GM23338 (cell line): ENCODE measurements around the gene RFX4. TPM values are rescaled to one million over a fixed set of nuclear protein-coding genes. Genes with fewer than 3 reads are reported as not detected.

Experiments
- ATAC-seq: fragments of 200-7000 bp; cut with Tn5 transposase; 3 replicates; pipeline ENCODE4 v1.9.1; 2020
- DNase-seq: peaks from one replicate; pipeline ENCODE4 v3.0.0-alpha.2; 2015; ENCODE audit warnings: low spot score
- H2AFZ ChIP-seq: fragments of 200-600 bp; sonication (generic); 2 replicates; pipeline ENCODE4 v1.8.0; 2016; ENCODE audit warnings: antibody characterized with exemption, mild to moderate bottlenecking, moderate library complexity
- H3F3A ChIP-seq: fragments of 200-600 bp; sonication (generic); replicated peaks from 2 replicates; pipeline ENCODE4 v1.8.0; 2017; ENCODE audit warnings: antibody characterized with exemption, mixed run types, low read depth
- H3K27ac ChIP-seq: fragments of 200-600 bp; sonication (generic); 2 replicates; pipeline ENCODE4 v1.6.1; 2016; ENCODE audit warnings: low read depth
- H3K27me3 ChIP-seq: fragments of 200-600 bp; sonication (generic); 2 replicates; pipeline ENCODE4 v1.8.0; 2016; ENCODE audit warnings: mild to moderate bottlenecking, mixed run types, moderate library complexity; ENCODE audit not compliant: insufficient read depth
- H3K36me3 ChIP-seq: fragments of 200-600 bp; sonication (generic); 2 replicates; pipeline ENCODE4 v1.8.0; 2016; ENCODE audit warnings: mild to moderate bottlenecking; ENCODE audit not compliant: insufficient read depth
- H3K4me1 ChIP-seq: fragments of 200-600 bp; sonication (generic); 2 replicates; pipeline ENCODE4 v1.8.0; 2016; ENCODE audit warnings: mild to moderate bottlenecking, moderate library complexity; ENCODE audit not compliant: insufficient read depth
- H3K4me2 ChIP-seq: fragments of 200-600 bp; sonication (generic); 2 replicates; pipeline ENCODE4 v1.7.1; 2017; ENCODE audit warnings: mixed run types
- H3K4me3 ChIP-seq: fragments of 200-600 bp; sonication (generic); 2 replicates; pipeline ENCODE4 v1.6.1; 2016; ENCODE audit warnings: mixed run types
- H3K79me2 ChIP-seq: fragments of 200-600 bp; sonication (generic); replicated peaks from 2 replicates; pipeline ENCODE4 v1.8.0; 2017; ENCODE audit warnings: mild to moderate bottlenecking; ENCODE audit not compliant: insufficient read depth
- H3K9me2 ChIP-seq: fragments of 200-600 bp; sonication (generic); 2 replicates; pipeline ENCODE4 v1.8.0; 2017; ENCODE audit not compliant: insufficient read depth
- H4K20me1 ChIP-seq: fragments of 200-600 bp; sonication (generic); replicated peaks from 2 replicates; pipeline ENCODE4 v1.8.0; 2017; ENCODE audit warnings: mild to moderate bottlenecking; ENCODE audit not compliant: insufficient read depth
- H3K27ac Mint-ChIP-seq: 2 replicates; pipeline ENCODE4 v1.8.0; 2020; ENCODE audit warnings: inconsistent platforms, mild to moderate bottlenecking, moderate library complexity, mixed read lengths
- H3K27me3 Mint-ChIP-seq: 3 replicates; pipeline ENCODE4 v1.8.0; 2022; ENCODE audit warnings: low read depth, mild to moderate bottlenecking, moderate library complexity, mixed read lengths, inconsistent platforms; ENCODE audit not compliant: insufficient read depth, poor library complexity
- H3K36me3 Mint-ChIP-seq: 3 replicates; pipeline ENCODE4 v1.8.0; 2021; ENCODE audit warnings: low read depth, mild to moderate bottlenecking, inconsistent platforms, moderate library complexity, mixed read lengths
- H3K4me1 Mint-ChIP-seq: 3 replicates; pipeline ENCODE4 v1.8.0; 2020; ENCODE audit warnings: mild to moderate bottlenecking, inconsistent platforms, mixed read lengths
- H3K4me3 Mint-ChIP-seq: 3 replicates; pipeline ENCODE4 v1.8.0; 2021; ENCODE audit warnings: moderate library complexity, mild to moderate bottlenecking, inconsistent platforms, mixed read lengths
- H3K9me3 Mint-ChIP-seq: 3 replicates; pipeline ENCODE4 v1.8.0; 2020; ENCODE audit warnings: moderate library complexity, mild to moderate bottlenecking, inconsistent platforms, mixed read lengths
- STAT1 ChIP-seq: IDR thresholded peaks from one replicate; pipeline ENCODE4 v1.6.1; 2016; ENCODE audit warnings: antibody characterized with exemption; ENCODE audit not compliant: unreplicated experiment
- ZNF114 ChIP-seq: fragments of 250-450 bp; sonication (Bioruptor Pico); IDR thresholded peaks from 2 replicates; pipeline ENCODE4 v1.5.0; 2020; ENCODE audit warnings: mild to moderate bottlenecking, moderate library complexity
- polyA plus RNA-seq: library from polyadenylated mRNA; unstranded; fragments of >200 nt; fragmentation: Nextera tagmentation; extraction: Ambion mirVana; gene quantifications from 2 replicates; pipeline ENCODE4 v1.2.1, GENCODE V29; 2016
- total RNA-seq: library from RNA; depleted of rRNA; stranded (reverse); fragments of >200 nt; shearing (Covaris generic); gene quantifications from 2 replicates; pipeline ENCODE4 v1.2.3, GENCODE V29; 2014
- TF ChIP-seq, protein P1 (sequence below), 2 experiments: fragments of 200-600 bp in 1 of 2; sonication (generic) in 1 of 2; conservative IDR thresholded peaks; 2 replicates each; pipeline versions ENCODE4 v1.5.1 to v1.6.1; 2016 to 2017; ENCODE audit warnings: antibody characterized with exemption in 2 of 2, low read depth in 2 of 2, mild to moderate bottlenecking in 2 of 2, moderate library complexity in 1 of 2
- TF ChIP-seq, protein P2 (sequence below): fragments of 250-450 bp; sonication (Bioruptor Pico); IDR thresholded peaks from 2 replicates; pipeline ENCODE4 v1.5.0; 2020; ENCODE audit warnings: mild to moderate bottlenecking, moderate library complexity

Gene RFX4
- total and polyA plus RNA-seq, 2 experiments from 2014 or later = 0.23 TPM; not detected in 1

DNA sequence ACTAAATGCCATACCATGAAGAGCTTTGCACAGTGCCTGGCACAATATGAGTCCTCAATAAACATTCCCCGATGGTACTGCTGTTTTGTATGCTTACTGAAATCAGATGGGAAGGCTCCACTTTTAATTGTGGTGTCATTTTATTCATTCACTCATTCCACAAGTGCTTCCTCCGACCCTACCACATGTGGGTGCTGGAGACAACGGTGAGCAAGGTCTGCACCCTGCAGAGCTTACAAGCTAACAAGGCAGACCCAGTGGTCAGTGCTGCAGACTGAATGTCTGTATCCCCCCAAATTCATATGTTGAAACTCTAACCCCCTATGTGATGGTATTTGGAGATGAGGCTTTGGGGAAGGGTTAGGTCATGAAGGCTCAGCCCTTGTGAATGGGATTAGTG lies 48.3 kb downstream of the RFX4 start:
- no peak overlapping the region for H3K4me2 ChIP-seq
- TF ChIP-seq ZNF114 (CRISPR knock-in tag) = no peak
- TF ChIP-seq, protein P1, sequence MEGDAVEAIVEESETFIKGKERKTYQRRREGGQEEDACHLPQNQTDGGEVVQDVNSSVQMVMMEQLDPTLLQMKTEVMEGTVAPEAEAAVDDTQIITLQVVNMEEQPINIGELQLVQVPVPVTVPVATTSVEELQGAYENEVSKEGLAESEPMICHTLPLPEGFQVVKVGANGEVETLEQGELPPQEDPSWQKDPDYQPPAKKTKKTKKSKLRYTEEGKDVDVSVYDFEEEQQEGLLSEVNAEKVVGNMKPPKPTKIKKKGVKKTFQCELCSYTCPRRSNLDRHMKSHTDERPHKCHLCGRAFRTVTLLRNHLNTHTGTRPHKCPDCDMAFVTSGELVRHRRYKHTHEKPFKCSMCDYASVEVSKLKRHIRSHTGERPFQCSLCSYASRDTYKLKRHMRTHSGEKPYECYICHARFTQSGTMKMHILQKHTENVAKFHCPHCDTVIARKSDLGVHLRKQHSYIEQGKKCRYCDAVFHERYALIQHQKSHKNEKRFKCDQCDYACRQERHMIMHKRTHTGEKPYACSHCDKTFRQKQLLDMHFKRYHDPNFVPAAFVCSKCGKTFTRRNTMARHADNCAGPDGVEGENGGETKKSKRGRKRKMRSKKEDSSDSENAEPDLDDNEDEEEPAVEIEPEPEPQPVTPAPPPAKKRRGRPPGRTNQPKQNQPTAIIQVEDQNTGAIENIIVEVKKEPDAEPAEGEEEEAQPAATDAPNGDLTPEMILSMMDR (conservative IDR thresholded peaks at IDR 0.05; ENCODE audit: low read depth in 2 of 2) = peak; percentile 32 to 60
- TF ChIP-seq STAT1 = no peak
- TF ChIP-seq, protein P2, sequence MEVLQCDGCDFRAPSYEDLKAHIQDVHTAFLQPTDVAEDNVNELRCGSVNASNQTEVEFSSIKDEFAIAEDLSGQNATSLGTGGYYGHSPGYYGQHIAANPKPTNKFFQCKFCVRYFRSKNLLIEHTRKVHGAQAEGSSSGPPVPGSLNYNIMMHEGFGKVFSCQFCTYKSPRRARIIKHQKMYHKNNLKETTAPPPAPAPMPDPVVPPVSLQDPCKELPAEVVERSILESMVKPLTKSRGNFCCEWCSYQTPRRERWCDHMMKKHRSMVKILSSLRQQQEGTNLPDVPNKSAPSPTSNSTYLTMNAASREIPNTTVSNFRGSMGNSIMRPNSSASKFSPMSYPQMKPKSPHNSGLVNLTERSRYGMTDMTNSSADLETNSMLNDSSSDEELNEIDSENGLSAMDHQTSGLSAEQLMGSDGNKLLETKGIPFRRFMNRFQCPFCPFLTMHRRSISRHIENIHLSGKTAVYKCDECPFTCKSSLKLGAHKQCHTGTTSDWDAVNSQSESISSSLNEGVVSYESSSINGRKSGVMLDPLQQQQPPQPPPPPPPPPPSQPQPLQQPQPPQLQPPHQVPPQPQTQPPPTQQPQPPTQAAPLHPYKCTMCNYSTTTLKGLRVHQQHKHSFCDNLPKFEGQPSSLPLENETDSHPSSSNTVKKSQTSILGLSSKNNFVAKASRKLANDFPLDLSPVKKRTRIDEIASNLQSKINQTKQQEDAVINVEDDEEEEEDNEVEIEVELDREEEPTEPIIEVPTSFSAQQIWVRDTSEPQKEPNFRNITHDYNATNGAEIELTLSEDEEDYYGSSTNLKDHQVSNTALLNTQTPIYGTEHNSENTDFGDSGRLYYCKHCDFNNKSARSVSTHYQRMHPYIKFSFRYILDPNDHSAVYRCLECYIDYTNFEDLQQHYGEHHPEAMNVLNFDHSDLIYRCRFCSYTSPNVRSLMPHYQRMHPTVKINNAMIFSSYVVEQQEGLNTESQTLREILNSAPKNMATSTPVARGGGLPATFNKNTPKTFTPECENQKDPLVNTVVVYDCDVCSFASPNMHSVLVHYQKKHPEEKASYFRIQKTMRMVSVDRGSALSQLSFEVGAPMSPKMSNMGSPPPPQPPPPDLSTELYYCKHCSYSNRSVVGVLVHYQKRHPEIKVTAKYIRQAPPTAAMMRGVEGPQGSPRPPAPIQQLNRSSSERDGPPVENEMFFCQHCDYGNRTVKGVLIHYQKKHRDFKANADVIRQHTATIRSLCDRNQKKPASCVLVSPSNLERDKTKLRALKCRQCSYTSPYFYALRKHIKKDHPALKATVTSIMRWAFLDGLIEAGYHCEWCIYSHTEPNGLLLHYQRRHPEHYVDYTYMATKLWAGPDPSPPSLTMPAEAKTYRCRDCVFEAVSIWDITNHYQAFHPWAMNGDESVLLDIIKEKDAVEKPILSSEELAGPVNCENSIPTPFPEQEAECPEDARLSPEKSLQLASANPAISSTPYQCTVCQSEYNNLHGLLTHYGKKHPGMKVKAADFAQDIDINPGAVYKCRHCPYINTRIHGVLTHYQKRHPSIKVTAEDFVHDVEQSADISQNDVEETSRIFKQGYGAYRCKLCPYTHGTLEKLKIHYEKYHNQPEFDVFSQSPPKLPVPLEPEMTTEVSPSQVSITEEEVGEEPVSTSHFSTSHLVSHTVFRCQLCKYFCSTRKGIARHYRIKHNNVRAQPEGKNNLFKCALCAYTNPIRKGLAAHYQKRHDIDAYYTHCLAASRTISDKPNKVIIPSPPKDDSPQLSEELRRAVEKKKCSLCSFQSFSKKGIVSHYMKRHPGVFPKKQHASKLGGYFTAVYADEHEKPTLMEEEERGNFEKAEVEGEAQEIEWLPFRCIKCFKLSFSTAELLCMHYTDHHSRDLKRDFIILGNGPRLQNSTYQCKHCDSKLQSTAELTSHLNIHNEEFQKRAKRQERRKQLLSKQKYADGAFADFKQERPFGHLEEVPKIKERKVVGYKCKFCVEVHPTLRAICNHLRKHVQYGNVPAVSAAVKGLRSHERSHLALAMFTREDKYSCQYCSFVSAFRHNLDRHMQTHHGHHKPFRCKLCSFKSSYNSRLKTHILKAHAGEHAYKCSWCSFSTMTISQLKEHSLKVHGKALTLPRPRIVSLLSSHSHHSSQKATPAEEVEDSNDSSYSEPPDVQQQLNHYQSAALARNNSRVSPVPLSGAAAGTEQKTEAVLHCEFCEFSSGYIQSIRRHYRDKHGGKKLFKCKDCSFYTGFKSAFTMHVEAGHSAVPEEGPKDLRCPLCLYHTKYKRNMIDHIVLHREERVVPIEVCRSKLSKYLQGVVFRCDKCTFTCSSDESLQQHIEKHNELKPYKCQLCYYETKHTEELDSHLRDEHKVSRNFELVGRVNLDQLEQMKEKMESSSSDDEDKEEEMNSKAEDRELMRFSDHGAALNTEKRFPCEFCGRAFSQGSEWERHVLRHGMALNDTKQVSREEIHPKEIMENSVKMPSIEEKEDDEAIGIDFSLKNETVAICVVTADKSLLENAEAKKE (CRISPR knock-in tag) = no peak

More for the DNA sequence above, 48.3 kb downstream of the RFX4 start:
- H3K27ac Mint-ChIP-seq = no peak overlapping the region
- no peaks in the 10 kb centered on the region for H3K9me3 Mint-ChIP-seq
- H3F3A ChIP-seq = no peaks in the 10 kb centered on the region
- H4K20me1 ChIP-seq = no peaks in the 10 kb centered on the region
- no peak overlapping the region for H3K4me3 Mint-ChIP-seq
- no peak overlapping the region for H3K27ac ChIP-seq
- no peaks in the 10 kb centered on the region for H3K36me3 ChIP-seq
- no peaks in the 10 kb centered on the region for H3K4me1 ChIP-seq
- no peaks in the 10 kb centered on the region for H3K36me3 Mint-ChIP-seq
- H2AFZ ChIP-seq = peak overlapping the region; percentile 28; the same call in 1 of the 2 replicates
- peak; percentile 82 for ATAC-seq
- no peaks in the 10 kb centered on the region for H3K79me2 ChIP-seq
- H3K27me3 ChIP-seq = no peaks in the 10 kb centered on the region
- H3K27me3 Mint-ChIP-seq = peaks cover 6% of the 10 kb centered on the region
- peak; percentile 16 for DNase-seq
- H3K4me3 ChIP-seq = no peak overlapping the region
- H3K4me1 Mint-ChIP-seq = peaks cover 2% of the 10 kb centered on the region; the same call in 2 of the 3 replicates
- H3K9me2 ChIP-seq = peaks cover 5% of the 10 kb centered on the region; the same call in 1 of the 2 replicates
